IMR-90 (cell line): ENCODE results near the gene DGAT2. TPM values are rescaled to one million over a fixed set of nuclear protein-coding genes. Genes with fewer than 3 reads are reported as not detected.

Experiments
- ATAC-seq: fragments of 200-7000 bp; cut with Tn5 transposase; 2 replicates; pipeline ENCODE4 v1.9.1; 2020; ENCODE audit warnings: low read depth, mild to moderate bottlenecking, moderate library complexity
- BruUV-seq: library from RNA; stranded (reverse); fragments of 400-500 nt; replicated peaks from 2 replicates; lab custom pipeline; 2021; lab: Mats Ljungman, UMichigan
- CTCF ChIA-PET: fragments of 300-600 bp; formaldehyde crosslinking; extraction: SDS; loops from one replicate; lab custom pipeline; 2021; ENCODE audit warnings: antibody characterized with exemption; lab: Yijun Ruan, JAX
- POLR2A ChIA-PET: fragments of 300-600 bp; sonication (Branson Sonifier 250); formaldehyde crosslinking; loops from one replicate; lab custom pipeline; 2022; ENCODE audit warnings: antibody characterized with exemption; ENCODE audit not compliant: unreplicated experiment; lab: Charles Lee
- DNase-seq: peaks from one replicate; pipeline ENCODE4 v3.0.0; 2013
- H2AFZ ChIP-seq: replicated peaks from 2 replicates; pipeline ENCODE3; 2013; ENCODE audit warnings: low read length, mild to moderate bottlenecking; ENCODE audit not compliant: poor library complexity
- H2AK5ac ChIP-seq: 2 replicates; pipeline ENCODE4 v1.6.1; 2013; ENCODE audit warnings: low read depth, low read length, inconsistent platforms
- H2AK9ac ChIP-seq: replicated peaks from 2 replicates; pipeline ENCODE3; 2013; ENCODE audit warnings: mild to moderate bottlenecking, low read depth, low read length, moderate library complexity; ENCODE audit not compliant: poor library complexity
- H2BK120ac ChIP-seq: 2 replicates; pipeline ENCODE4 v1.6.1; 2013; ENCODE audit warnings: low read depth, low read length, inconsistent platforms
- H2BK15ac ChIP-seq: 3 replicates; pipeline ENCODE4 v1.6.1; 2013; ENCODE audit warnings: low read depth, low read length, inconsistent platforms
- H2BK20ac ChIP-seq: 2 replicates; pipeline ENCODE4 v1.6.1; 2013; ENCODE audit warnings: low read depth, mild to moderate bottlenecking, inconsistent platforms, low read length, moderate library complexity
- H2BK5ac ChIP-seq: 2 replicates; pipeline ENCODE4 v1.6.1; 2013; ENCODE audit warnings: mild to moderate bottlenecking, low read depth, low read length, inconsistent platforms; ENCODE audit not compliant: poor library complexity, severe bottlenecking
- H3K14ac ChIP-seq: replicated peaks from 2 replicates; pipeline ENCODE4 v1.6.1; 2013; ENCODE audit warnings: low read depth, low read length, inconsistent platforms
- H3K18ac ChIP-seq: 2 replicates; pipeline ENCODE4 v1.6.1; 2013; ENCODE audit warnings: low read depth, low read length, control low read depth
- H3K23ac ChIP-seq: 2 replicates; pipeline ENCODE4 v1.6.1; 2013; ENCODE audit warnings: low read depth, low read length, inconsistent platforms
- H3K27ac ChIP-seq: 2 replicates; pipeline ENCODE4 v1.5.1; 2013; ENCODE audit warnings: mild to moderate bottlenecking, control low read depth, low read length; ENCODE audit not compliant: insufficient read depth
- H3K27me3 ChIP-seq: 2 replicates; pipeline ENCODE4 v1.6.1; 2013; ENCODE audit warnings: low read length; ENCODE audit not compliant: control insufficient read depth, insufficient read depth
- H3K36me3 ChIP-seq: 2 replicates; pipeline ENCODE4 v1.6.1; 2013; ENCODE audit warnings: low read length, mixed read lengths; ENCODE audit not compliant: control insufficient read depth, insufficient read depth
- H3K4ac ChIP-seq: 2 replicates; pipeline ENCODE4 v1.6.1; 2013; ENCODE audit warnings: low read depth, low read length, inconsistent platforms
- H3K4me1 ChIP-seq: 2 replicates; pipeline ENCODE4 v1.6.1; 2013; ENCODE audit warnings: low read length, mixed read lengths; ENCODE audit not compliant: control insufficient read depth, insufficient read depth
- H3K4me2 ChIP-seq: 2 replicates; pipeline ENCODE4 v1.6.1; 2013; ENCODE audit warnings: low read depth, mild to moderate bottlenecking, control low read depth, low read length, moderate library complexity
- H3K4me3 ChIP-seq: 2 replicates; pipeline ENCODE4 v1.5.1; 2013; ENCODE audit warnings: low read depth, mild to moderate bottlenecking, control low read depth, low read length, moderate library complexity; ENCODE audit not compliant: insufficient read depth
- H3K56ac ChIP-seq: 2 replicates; pipeline ENCODE4 v1.6.1; 2013; ENCODE audit warnings: low read length, inconsistent platforms; ENCODE audit not compliant: insufficient read depth; ENCODE audit errors: extremely low read depth
- H3K79me1 ChIP-seq, 2 experiments: 2 replicates each; pipeline ENCODE4 v1.6.1; 2013; ENCODE audit warnings: low read length in 2 of 2, inconsistent platforms in 1 of 2, low read depth in 1 of 2
- H3K9ac ChIP-seq: 2 replicates; pipeline ENCODE4 v1.6.1; 2013; ENCODE audit warnings: low read depth, low read length, control low read depth
- H3K9me1 ChIP-seq: 2 replicates; pipeline ENCODE4 v1.6.1; 2013; ENCODE audit warnings: low read length, inconsistent platforms; ENCODE audit not compliant: insufficient read depth
- H3K9me3 ChIP-seq: 2 replicates; pipeline ENCODE4 v1.6.1; 2013; ENCODE audit warnings: low read length; ENCODE audit not compliant: control insufficient read depth, insufficient read depth
- H4K20me1 ChIP-seq: 2 replicates; pipeline ENCODE4 v1.6.1; 2013; ENCODE audit warnings: low read length, inconsistent platforms; ENCODE audit not compliant: insufficient read depth
- H4K5ac ChIP-seq: 2 replicates; pipeline ENCODE4 v1.6.1; 2013; ENCODE audit warnings: mild to moderate bottlenecking, low read depth, low read length, control low read depth
- H4K8ac ChIP-seq, 2 experiments: 2 replicates each; pipeline ENCODE4 v1.6.1; 2013; ENCODE audit warnings: low read depth in 2 of 2, low read length in 2 of 2, control low read depth in 1 of 2, inconsistent platforms in 1 of 2
- H4K91ac ChIP-seq: 2 replicates; pipeline ENCODE4 v1.6.1; 2013; ENCODE audit warnings: low read depth, low read length, inconsistent platforms; ENCODE audit not compliant: insufficient read depth
- CEBPB ChIP-seq: IDR thresholded peaks from 2 replicates; pipeline ENCODE4 v1.6.1; 2012; ENCODE audit warnings: low read depth, low read length, improper control_type of control experiment
- ELK1 ChIP-seq: fragments of 150-350 bp; IDR thresholded peaks from 2 replicates; pipeline ENCODE4 v1.6.1; 2016; ENCODE audit warnings: low read depth, mild to moderate bottlenecking, low read length, moderate library complexity, borderline replicate concordance
- FOS ChIP-seq: fragments of 150-350 bp; IDR thresholded peaks from 2 replicates; pipeline ENCODE4 v1.6.1; 2016; ENCODE audit warnings: low read depth, low read length
- MXI1 ChIP-seq: IDR thresholded peaks from 2 replicates; pipeline ENCODE4 v1.6.1; 2012; ENCODE audit warnings: low read depth, mild to moderate bottlenecking, low read length, moderate library complexity, borderline replicate concordance
- WGBS, 2 experiments: methylation state at CpG; one replicate each; pipeline versions ENCODE4 v1.1.5 to v1.1.7; 2013; ENCODE audit warnings: missing lambda C conversion rate in 2 of 2; ENCODE audit not compliant: insufficient read length in 1 of 2; ENCODE audit errors: extremely low coverage in 2 of 2; 5-methylcytosine and 5-hydroxymethylcytosine counted together
- dilution Hi-C: fragments of 300-500 bp; cut with HindIII; formaldehyde crosslinking; loops from one replicate; pipeline ENCODE4 v1.14.3; 2018; ENCODE audit warnings: low sequenced_read_pairs; ENCODE audit not compliant: unreplicated experiment
- in situ Hi-C: fragments of 300-500 bp; cut with MboI; formaldehyde crosslinking; loops from 3 replicates; pipeline ENCODE4 v1.14.3; 2019; ENCODE audit warnings: low sequenced_read_pairs, inconsistent platforms, mixed read lengths
- intact Hi-C: fragments of 100-400 bp; cut with micrococcal nuclease; formaldehyde crosslinking; loops from 2 replicates; pipeline ENCODE4 v1.10.0; 2022
- polyA plus RNA-seq, 3 experiments: library from polyadenylated mRNA; depleted of rRNA; stranded (reverse); fragments of >200 nt; gene quantifications; 2 replicates each; pipeline ENCODE4 v1.2.3, GENCODE V29; 2012; ENCODE audit warnings: low replicate concordance in 1 of 3
- total RNA-seq: library from RNA; depleted of rRNA; stranded (reverse); fragments of >200 nt; gene quantifications from 2 replicates; pipeline ENCODE4 v1.2.3, GENCODE V29; 2012

DGAT2 gene
- total and polyA plus RNA-seq, 2 of the 4 experiments (the other 2 are of a cell fraction) = 2.3 to 2.4 TPM

DNA sequence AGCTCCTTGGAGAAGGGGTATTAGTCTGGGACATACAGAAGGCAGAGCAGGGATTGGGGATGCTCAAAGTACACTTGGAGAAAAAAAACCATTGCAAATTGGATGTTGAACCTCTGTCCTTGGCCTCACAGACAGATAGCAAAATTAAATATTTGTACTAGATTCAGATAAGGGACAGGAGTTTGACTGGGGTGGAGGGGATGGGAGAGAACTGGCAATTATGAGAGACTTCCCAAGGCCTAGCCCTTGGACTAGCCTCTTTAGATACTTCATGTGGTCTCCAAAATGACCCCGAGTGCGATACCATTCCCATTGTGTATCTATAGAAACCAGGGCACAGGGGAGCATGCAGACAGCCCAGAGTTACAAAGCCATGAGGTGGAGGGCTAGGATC, 15.5 kb downstream of the DGAT2 start:
- H3K27me3 ChIP-seq = peaks cover 34% of the 10 kb centered on the region
- no peak overlapping the region for H2AK5ac ChIP-seq
- H3K9me1 ChIP-seq = no peaks in the 10 kb centered on the region
- H3K56ac ChIP-seq = no peak overlapping the region
- no peaks in the 10 kb centered on the region for H3K9me3 ChIP-seq
- H4K91ac ChIP-seq = no peak overlapping the region
- no peak overlapping the region for H3K4ac ChIP-seq
- no peak overlapping the region for H4K5ac ChIP-seq
- in situ Hi-C loops (no loop called here), dilution Hi-C loops (no loop called here), intact Hi-C loops (no loop called here)
- ATAC-seq (no peak), DNase-seq (no peak)
- no peak overlapping the region for H4K8ac ChIP-seq
- H3K23ac ChIP-seq = no peak overlapping the region
- TF ChIP-seq CEBPB (no peak), MXI1 (no peak), ELK1 (no peak), FOS (no peak)
- ChIA-PET CTCF (no interaction called here), POLR2A (no interaction called here)
- no peak overlapping the region for H2AFZ ChIP-seq
- H2BK20ac ChIP-seq = no peak overlapping the region
- H3K79me1 ChIP-seq = no peaks in the 10 kb centered on the region
- H3K4me1 ChIP-seq = no peaks in the 10 kb centered on the region
- H3K9ac ChIP-seq = no peak overlapping the region
- H3K14ac ChIP-seq = no peak overlapping the region
- no peak overlapping the region for H2AK9ac ChIP-seq
- no peaks in the 10 kb centered on the region for H4K20me1 ChIP-seq
- H3K4me3 ChIP-seq = no peak overlapping the region
- H3K4me2 ChIP-seq = no peak overlapping the region
- no TSS peak for BruUV-seq
- no peak overlapping the region for H3K18ac ChIP-seq
- no peak overlapping the region for H2BK120ac ChIP-seq
- H3K27ac ChIP-seq = no peak overlapping the region
- 100% methylated on average over 2 of the region's 2 CpGs; no CpG with 5 or more reads in 1 of the 2 experiments for WGBS, 2 experiments
- H2BK5ac ChIP-seq = no peak overlapping the region
- no peaks in the 10 kb centered on the region for H3K36me3 ChIP-seq
- H2BK15ac ChIP-seq = no peak overlapping the region
